ENCODE results near the gene FAM20C. TPM values are rescaled to one million over a fixed set of nuclear protein-coding genes. Genes with fewer than 3 reads are reported as not detected.

The FAM20C gene
- total RNA-seq, 2 experiments from 2014 or later, result 1.3 to 1.7 TPM

DNA sequence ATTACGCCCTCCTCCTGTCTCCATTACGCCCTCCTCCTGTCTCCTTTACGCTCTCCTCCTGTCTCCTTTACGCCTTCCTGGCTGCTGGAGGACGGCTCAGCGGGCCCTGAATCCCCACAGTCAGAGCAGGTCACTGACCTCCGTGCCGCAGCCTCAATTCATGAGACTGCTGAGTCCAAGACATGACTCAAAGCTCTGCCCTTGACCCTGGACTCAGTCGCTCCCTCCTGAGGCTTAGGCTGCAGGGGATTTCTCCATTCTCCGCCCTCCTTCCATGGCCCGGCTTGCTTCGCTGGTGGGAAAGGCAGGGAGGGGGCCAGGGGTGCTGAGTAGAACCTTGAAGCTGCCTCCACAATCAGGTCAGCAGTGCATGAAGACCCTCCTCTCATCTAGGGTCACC lies 76.6 kb downstream of the FAM20C start:
- Mint-ChIP-seq H3K4me1 (ENCODE audit: low read depth) (no peaks in the 10 kb centered on the region), H3K4me3 (no peak overlapping the region), H3K36me3 (ENCODE audit: low read depth) (no peaks in the 10 kb centered on the region), H3K27ac (no peak overlapping the region), H3K27me3 (no peaks in the 10 kb centered on the region), H3K9me3 (peaks cover 9% of the 10 kb centered on the region)
- Histone ChIP-seq H3K4me1 (ENCODE audit: insufficient read depth, low read length) (peaks cover under 1% of the 10 kb centered on the region), H3K36me3 (ENCODE audit: insufficient read depth, low read length) (no peaks in the 10 kb centered on the region), H3K27me3 (ENCODE audit: control insufficient read depth in 1 of 2, insufficient read depth in 2 of 2, low read length in 2 of 2) (no peaks in the 10 kb centered on the region), H3K9me3 (ENCODE audit: control insufficient read depth in 1 of 2, insufficient read depth in 1 of 2, low read length in 2 of 2) (peaks cover 0 to 62% of the 10 kb centered on the region in 2 experiments), H3K4me3 (ENCODE audit: low read length) (no peak overlapping the region), H3K27ac (ENCODE audit: low read depth in 1 of 2, low read length in 2 of 2) (no peak overlapping the region)
- no peak for ATAC-seq (ENCODE audit: poor library complexity)
- ChIA-PET POLR2A (no interaction called here), CTCF (no interaction called here)
- intact Hi-C loops (cut with DNase I, micrococcal nuclease), result no loop called here
- DNase-seq, result no peak
- TF ChIP-seq, protein P1, sequence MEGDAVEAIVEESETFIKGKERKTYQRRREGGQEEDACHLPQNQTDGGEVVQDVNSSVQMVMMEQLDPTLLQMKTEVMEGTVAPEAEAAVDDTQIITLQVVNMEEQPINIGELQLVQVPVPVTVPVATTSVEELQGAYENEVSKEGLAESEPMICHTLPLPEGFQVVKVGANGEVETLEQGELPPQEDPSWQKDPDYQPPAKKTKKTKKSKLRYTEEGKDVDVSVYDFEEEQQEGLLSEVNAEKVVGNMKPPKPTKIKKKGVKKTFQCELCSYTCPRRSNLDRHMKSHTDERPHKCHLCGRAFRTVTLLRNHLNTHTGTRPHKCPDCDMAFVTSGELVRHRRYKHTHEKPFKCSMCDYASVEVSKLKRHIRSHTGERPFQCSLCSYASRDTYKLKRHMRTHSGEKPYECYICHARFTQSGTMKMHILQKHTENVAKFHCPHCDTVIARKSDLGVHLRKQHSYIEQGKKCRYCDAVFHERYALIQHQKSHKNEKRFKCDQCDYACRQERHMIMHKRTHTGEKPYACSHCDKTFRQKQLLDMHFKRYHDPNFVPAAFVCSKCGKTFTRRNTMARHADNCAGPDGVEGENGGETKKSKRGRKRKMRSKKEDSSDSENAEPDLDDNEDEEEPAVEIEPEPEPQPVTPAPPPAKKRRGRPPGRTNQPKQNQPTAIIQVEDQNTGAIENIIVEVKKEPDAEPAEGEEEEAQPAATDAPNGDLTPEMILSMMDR (IDR thresholded peaks at IDR 0.05), result no peak

- Mint-ChIP-seq H3K4me3 (no peak overlapping the region), H3K36me3 (ENCODE audit: low read depth) (no peaks in the 10 kb centered on the region), H3K27me3 (no peaks in the 10 kb centered on the region), H3K27ac (no peak overlapping the region), H3K4me1 (ENCODE audit: low read depth) (no peaks in the 10 kb centered on the region), H3K9me3 (peaks cover 14% of the 10 kb centered on the region)
- H3K27ac ChIP-seq (ENCODE audit: low read depth in 1 of 2, low read length in 2 of 2), result no peak overlapping the region
- POLR2A ChIA-PET, result no interaction called here
- no peak overlapping the region for H3K4me3 ChIP-seq (ENCODE audit: low read length)
- peaks cover 0 to 55% of the 10 kb centered on the region in 2 experiments for H3K9me3 ChIP-seq (ENCODE audit: control insufficient read depth in 1 of 2, insufficient read depth in 1 of 2, low read length in 2 of 2)
- DNase-seq (no peak), ATAC-seq (ENCODE audit: poor library complexity) (no peak)
- no peaks in the 10 kb centered on the region for H3K4me1 ChIP-seq (ENCODE audit: insufficient read depth, low read length)
- intact Hi-C loops (cut with DNase I, micrococcal nuclease), result no loop called here
- TF ChIP-seq, protein P1 (IDR thresholded peaks at IDR 0.05), result no peak
- H3K36me3 ChIP-seq (ENCODE audit: insufficient read depth, low read length), result no peaks in the 10 kb centered on the region
- no peaks in the 10 kb centered on the region for H3K27me3 ChIP-seq (ENCODE audit: control insufficient read depth in 1 of 2, insufficient read depth in 2 of 2, low read length in 2 of 2)
- CTCF ChIA-PET, result no interaction called here
Measured at GRCh38 chr7:269721-270120, 77.3 kb downstream of the FAM20C start.

DNA sequence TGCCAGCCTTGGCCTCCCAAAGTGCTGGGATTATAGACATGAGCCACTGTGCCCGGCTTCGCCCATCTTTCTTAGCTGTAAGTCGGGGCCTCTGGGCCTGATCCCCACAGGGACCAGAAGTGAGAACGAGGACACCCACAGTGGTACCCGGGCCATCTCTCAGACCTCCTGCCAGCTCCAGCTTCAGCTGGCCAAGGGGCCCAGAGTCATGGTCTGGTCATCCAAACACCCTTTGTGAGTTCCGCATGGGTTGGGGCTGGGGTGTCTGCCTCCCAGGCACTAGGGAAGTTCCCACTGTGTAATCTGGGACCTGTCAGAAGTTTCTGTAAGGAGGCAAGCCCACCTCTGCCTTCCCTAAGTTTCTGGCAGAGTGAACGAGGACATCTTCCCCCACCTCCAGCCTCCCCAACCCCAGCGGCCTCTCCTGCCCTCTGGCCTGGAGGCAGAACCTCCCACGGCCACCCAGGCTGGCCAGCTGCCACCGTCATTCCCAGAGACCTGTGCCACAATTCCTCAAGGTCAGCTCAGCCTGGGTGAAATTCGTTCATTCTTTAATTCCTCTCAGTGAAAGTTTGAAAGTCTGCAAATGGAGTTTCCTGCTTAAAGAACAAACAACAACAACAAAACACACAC lies 78.1 kb downstream of the FAM20C start:
- ATAC-seq (ENCODE audit: poor library complexity) (no peak), DNase-seq (no peak)
- Mint-ChIP-seq H3K27me3 (no peaks in the 10 kb centered on the region), H3K4me1 (ENCODE audit: low read depth) (no peaks in the 10 kb centered on the region), H3K4me3 (no peak overlapping the region), H3K36me3 (ENCODE audit: low read depth) (no peaks in the 10 kb centered on the region), H3K9me3 (peaks cover 18% of the 10 kb centered on the region), H3K27ac (no peak overlapping the region)
- Histone ChIP-seq H3K36me3 (ENCODE audit: insufficient read depth, low read length) (no peaks in the 10 kb centered on the region), H3K27ac (ENCODE audit: low read depth in 1 of 2, low read length in 2 of 2) (no peak overlapping the region), H3K27me3 (ENCODE audit: control insufficient read depth in 1 of 2, insufficient read depth in 2 of 2, low read length in 2 of 2) (no peaks in the 10 kb centered on the region), H3K4me1 (ENCODE audit: insufficient read depth, low read length) (no peaks in the 10 kb centered on the region), H3K9me3 (ENCODE audit: control insufficient read depth in 1 of 2, insufficient read depth in 1 of 2, low read length in 2 of 2) (peaks cover 0 to 48% of the 10 kb centered on the region in 2 experiments), H3K4me3 (ENCODE audit: low read length) (no peak overlapping the region)
- intact Hi-C loops (cut with DNase I, micrococcal nuclease), result no loop called here
- ChIA-PET CTCF (no interaction called here), POLR2A (no interaction called here)
- TF ChIP-seq, protein P1 (IDR thresholded peaks at IDR 0.05), result no peak

All from CD4-positive, alpha-beta T cell (primary cell).